Right cardiac atrium (tissue), 5 donors: ENCODE results near the gene TCF7. TPM values are rescaled to one million over a fixed set of nuclear protein-coding genes. Genes with fewer than 3 reads are reported as not detected.

ENCODE experiments used
- ATAC-seq, 2 donors: fragments of 200-7000 bp; cut with Tn5 transposase; one replicate each; pipeline versions ENCODE4 v1.8.0 to v1.9.1; 2020; ENCODE audit warnings: moderate library complexity in 2 of 2, mild to moderate bottlenecking in 1 of 2
- DNase-seq, 3 donors: peaks; one replicate each; pipeline ENCODE4 v3.0.0-alpha.2; 2020
- H3K27ac ChIP-seq: one replicate; pipeline ENCODE4 v1.5.1; 2013; ENCODE audit warnings: mild to moderate bottlenecking, low read length, control low read depth, moderate library complexity
- H3K27me3 ChIP-seq: one replicate; pipeline ENCODE4 v1.6.1; 2013; ENCODE audit not compliant: control insufficient read depth, insufficient read depth
- H3K4me1 ChIP-seq: one replicate; pipeline ENCODE4 v1.6.1; 2013; ENCODE audit warnings: low read length; ENCODE audit not compliant: control insufficient read depth, insufficient read depth
- H3K4me3 ChIP-seq: one replicate; pipeline ENCODE4 v1.5.1; 2013; ENCODE audit warnings: low read length, control low read depth
- H3K9me3 ChIP-seq: one replicate; pipeline ENCODE4 v1.6.1; 2013; ENCODE audit warnings: low read length; ENCODE audit not compliant: control insufficient read depth
- WGBS: extraction: QIAGEN DNeasy Blood & Tissue Kit; methylation state at CpG from one replicate; pipeline ENCODE4 v1.1.7; 2013; 5-methylcytosine and 5-hydroxymethylcytosine counted together
- intact Hi-C, 4 donors: fragments of 100-400 bp; cut with DNase I; formaldehyde crosslinking; loops; one replicate each; pipeline versions ENCODE4 v1.11.0 to v1.14.0; 2022 to 2023
- polyA plus RNA-seq: library from polyadenylated mRNA; stranded (reverse); fragments of 200-250 nt; gene quantifications from one replicate; pipeline ENCODE4 v1.2.3, GENCODE V29; 2013
- total RNA-seq, 4 donors: library from RNA; stranded (reverse); fragmentation: NEBNext Ultra II Directional; extraction: Animal tissue kit (Norgen Biotek cat#: 25700); gene quantifications; one replicate each; pipeline ENCODE4 v1.2.1, GENCODE V29; 2021
- donor health status: healthy with polysubstance abuse.
- donor health status: DM: no; HTN: yes; CAD: no.
- donor health status: DM: no; HTN: no; CAD: no.
- donor health status: DM: no; HTN: yes; CAD: no; lungs with severe emphysema.
- donor health status: DM: yes; HTN: yes; CAD: no.

Gene TCF7
- total and polyA plus RNA-seq, 5 donors = 1.3 to 4.4 (median 3.7) TPM

DNA sequence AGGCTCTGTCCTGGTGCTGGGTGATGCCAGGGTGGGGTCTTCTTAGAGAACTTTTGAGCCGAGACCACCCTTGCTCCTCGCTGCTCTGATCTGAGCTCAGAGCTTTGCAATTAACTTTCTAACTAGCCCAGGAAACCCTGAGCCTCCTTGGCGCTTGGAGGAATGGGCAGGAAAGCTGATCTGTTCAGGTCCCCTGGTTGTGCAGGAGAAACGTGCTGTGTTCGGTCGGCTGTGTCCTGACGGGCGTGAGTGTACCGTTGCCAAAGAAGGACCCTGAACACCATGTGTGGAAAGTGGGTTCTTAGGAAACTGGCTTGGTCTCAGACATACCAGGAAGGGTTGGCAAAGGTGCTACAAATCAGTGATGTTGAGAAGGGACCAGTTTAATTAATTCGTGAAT lies 1.8 kb downstream of the TCF7 start:
- intact Hi-C loops = no loop called here
- Histone ChIP-seq H3K9me3 (no peaks in the 10 kb centered on the region), H3K27ac (no peak overlapping the region), H3K27me3 (no peaks in the 10 kb centered on the region), H3K4me1 (peaks cover 5% of the 10 kb centered on the region), H3K4me3 (no peak overlapping the region)
- DNase-seq (peak in 1 of 3 donors; percentile 53), ATAC-seq (no peak)
- WGBS = 85% methylated on average over 10 of the region's 10 CpGs

DNA sequence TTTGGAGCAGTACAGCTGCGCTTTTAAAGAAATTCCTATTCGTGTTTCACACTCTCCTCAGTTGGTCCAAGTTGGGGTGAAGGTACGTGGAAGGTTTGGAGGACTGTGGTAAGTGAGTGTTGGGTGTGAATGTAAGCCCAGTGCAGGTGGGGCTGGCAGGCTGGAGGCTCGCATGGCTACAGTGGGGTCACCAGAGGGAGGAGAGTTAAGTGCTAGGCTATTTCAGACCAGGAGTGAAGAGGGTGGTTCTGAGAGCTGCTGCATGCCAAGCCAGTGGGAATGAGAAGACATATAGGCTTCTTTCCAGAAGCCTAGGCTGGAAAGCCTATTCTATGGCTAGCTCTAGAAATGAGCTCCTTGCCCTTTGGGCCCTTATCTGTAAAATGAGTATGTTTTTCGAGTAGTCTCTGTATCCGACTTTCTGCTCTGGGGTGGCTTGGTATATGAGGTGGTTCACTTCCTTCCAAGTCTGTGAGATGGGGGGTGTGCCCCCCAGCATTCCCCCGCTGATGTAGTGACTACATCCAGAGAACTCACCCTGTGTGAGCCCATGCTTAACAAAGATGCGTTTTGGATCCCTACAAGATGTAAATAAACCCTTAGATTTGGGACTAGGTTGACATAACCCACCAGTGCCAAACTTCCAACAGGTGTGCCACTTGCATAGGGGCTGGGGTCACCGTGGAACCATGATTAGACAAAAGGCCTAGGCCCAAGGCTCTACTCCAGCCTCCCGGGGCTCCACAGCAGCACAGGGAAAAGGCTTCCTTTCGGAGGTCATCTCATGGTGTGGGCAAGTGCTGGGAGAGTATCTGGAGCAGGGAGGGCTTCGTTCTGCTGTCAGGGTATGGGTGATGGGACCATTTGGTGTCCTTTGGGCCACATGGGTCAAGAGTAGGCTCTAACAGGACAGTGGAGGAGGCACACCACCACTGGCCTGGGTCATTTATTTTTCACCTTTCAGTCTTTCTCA lies 2.6 kb downstream of the TCF7 start:
- WGBS = 90% methylated on average over 12 of the region's 12 CpGs
- Histone ChIP-seq H3K4me3 (no peak overlapping the region), H3K9me3 (no peaks in the 10 kb centered on the region), H3K27ac (no peak overlapping the region), H3K27me3 (no peaks in the 10 kb centered on the region), H3K4me1 (peaks cover 5% of the 10 kb centered on the region)
- DNase-seq (peak in 1 of 3 donors; percentile 25), ATAC-seq (no peak)
- intact Hi-C loops = no loop called here

DNA sequence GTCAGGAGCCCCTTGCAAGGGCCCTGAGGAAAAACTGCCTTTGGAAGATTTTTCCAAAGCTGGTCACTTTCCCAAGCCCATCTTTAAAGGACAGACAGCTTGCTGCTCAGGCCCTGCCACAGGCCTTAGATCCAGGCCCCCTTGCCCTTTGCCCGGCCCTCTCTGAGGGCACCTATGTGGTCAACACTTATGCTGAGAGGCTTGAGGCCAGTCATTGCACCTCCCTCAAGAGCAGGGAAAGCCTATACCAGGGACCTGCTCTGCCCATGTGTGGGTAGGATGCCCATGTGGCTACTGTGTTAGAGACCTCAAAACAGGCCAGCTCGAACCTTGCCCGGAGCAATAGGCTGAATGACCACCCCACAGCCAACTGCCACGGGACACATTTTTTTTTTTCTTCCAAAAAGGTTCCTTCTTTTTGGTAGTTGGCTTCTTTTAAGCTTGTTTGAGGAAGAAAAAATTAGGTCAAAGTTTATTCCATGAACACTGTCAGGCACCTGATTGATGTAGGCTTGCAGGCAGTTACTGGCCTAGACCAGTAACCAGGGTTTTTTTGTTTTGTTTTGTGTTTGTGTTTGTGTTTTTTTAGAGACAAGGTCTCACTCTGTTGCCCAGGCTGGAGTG lies 3.8 kb downstream of the TCF7 start:
- 91% methylated on average over 4 of the region's 4 CpGs for whole genome bisulfite sequencing
- H3K27ac ChIP-seq = no peak overlapping the region

DNA sequence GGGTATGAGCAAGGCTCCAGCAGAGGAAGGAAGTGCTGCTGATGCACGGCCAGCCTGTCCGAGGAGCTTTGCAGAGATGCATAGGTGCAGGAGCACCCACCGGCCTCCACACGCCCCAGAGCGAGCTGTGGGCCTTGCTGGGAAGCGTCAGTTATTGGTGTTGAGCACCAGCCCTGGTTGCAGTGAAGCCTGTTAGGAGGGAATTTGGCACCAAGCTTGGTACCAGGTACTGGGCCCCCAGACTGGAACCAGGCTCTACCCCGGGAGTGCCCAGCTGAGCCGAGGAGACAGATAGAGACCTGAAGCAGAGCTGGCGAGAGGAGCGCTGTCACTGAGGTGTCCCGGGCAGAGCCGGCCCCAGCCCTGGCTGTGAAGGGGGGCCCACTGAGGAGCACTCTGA lies 5.2 kb downstream of the TCF7 start:
- H3K4me1 ChIP-seq = no peaks in the 10 kb centered on the region
- 77% methylated on average over 12 of the region's 12 CpGs for WGBS
- ATAC-seq (no peak), DNase-seq (no peak)
- intact Hi-C loops = no loop called here
- H3K4me3 ChIP-seq = no peak overlapping the region
- no peaks in the 10 kb centered on the region for H3K27me3 ChIP-seq
- H3K27ac ChIP-seq = no peak overlapping the region
- H3K9me3 ChIP-seq = no peaks in the 10 kb centered on the region

More for the DNA sequence above, 3.8 kb downstream of the TCF7 start:
- ATAC-seq = no peak
- DNase-seq = peak in 1 of 3 donors; percentile 10
- H3K9me3 ChIP-seq = no peaks in the 10 kb centered on the region
- peaks cover 5% of the 10 kb centered on the region for H3K4me1 ChIP-seq
- no peak overlapping the region for H3K4me3 ChIP-seq
- intact Hi-C loops = no loop called here
- H3K27me3 ChIP-seq = no peaks in the 10 kb centered on the region

DNA sequence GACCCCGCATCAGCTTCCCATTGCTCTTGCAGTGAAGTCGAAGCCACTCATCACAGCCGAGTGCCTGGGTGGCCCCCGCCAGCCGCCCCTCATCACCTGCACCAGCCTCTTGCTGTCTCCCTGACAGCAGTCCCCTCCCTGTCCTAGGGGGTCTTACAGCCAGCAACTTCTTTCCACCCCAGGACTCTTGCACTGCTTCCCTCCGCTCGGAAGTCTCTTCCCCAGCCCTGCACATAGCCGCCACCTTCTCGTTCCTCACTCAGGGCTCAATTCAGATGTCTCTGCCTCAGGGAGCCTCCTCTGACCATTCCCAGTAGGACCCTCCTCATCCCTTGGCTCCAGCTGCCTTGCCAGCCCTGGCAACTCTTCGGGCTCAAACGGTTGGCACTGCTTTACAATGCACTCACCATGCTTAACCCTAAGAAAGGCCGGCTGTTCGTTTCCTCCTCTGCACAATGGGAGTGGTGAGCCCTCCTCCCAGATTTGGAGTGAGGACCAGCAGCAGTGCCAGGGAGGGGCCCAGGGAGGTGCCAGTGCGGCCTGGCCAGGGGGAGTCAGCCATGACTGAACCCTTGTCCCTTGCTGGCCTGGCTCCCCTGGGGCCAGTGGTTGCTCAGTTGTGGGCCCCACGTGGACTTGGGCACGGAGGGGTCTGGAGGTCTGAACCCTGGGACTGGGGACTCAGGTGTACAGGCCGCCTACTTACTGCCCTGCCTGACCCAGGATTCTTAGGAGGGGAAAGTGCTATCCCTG lies 6.1 kb downstream of the TCF7 start:
- Histone ChIP-seq H3K4me1 (peaks cover 4% of the 10 kb centered on the region), H3K9me3 (no peaks in the 10 kb centered on the region), H3K4me3 (no peak overlapping the region), H3K27me3 (no peaks in the 10 kb centered on the region), H3K27ac (no peak overlapping the region)
- DNase-seq (no peak), ATAC-seq (no peak)
- WGBS = 92% methylated on average over 17 of the region's 17 CpGs
- intact Hi-C loops = no loop called here

DNA sequence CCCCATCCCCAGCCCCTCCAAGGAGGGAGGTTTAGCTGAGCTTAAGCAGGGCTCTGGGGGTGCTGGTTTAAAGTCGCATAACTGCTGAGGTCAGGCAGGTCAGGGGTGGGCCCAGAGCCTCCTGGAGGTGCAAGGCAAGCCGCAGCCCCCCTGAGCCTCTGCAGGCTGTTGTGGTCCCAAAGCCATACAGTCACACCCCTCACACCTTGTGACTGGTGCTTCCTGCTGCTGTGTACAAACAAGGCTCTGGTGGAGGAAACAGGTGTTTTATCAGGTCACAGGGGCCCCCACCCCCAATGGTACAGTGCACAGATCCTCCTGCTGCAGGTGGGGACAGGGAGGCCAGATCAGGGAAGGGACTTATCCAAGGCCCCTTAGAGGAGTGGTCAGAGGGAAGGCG lies 8.0 kb downstream of the TCF7 start:
- ATAC-seq = no peak
- WGBS = 73% methylated on average over 3 of the region's 3 CpGs

DNA sequence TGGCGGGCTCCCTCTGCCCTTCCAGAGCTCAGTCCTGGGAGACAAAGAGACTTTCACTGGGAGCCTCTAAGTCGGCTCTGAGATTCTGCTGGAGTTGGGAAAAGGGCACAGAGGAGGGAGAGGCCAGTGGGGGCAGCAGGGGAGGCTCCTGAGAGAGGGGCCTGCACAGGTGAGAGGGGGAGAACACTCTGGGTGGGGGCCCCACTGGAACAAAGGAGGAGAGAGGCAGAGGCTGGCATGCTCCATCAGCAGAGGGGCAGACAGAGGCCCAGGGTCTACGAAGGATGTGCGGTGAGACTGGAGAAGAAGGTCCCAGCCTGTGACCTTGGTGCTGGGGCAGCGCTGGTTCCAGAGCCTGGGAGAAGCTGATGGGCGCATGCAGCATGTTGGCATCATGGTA lies 8.9 kb downstream of the TCF7 start:
- no peak overlapping the region for H3K4me3 ChIP-seq
- no peak overlapping the region for H3K27ac ChIP-seq
- DNase-seq (no peak), ATAC-seq (no peak)
- intact Hi-C loops = no loop called here
- no peaks in the 10 kb centered on the region for H3K9me3 ChIP-seq
- 88% methylated on average over 6 of the region's 6 CpGs for WGBS
- peaks cover 9% of the 10 kb centered on the region for H3K4me1 ChIP-seq
- H3K27me3 ChIP-seq = no peaks in the 10 kb centered on the region

More for the DNA sequence above, 8.0 kb downstream of the TCF7 start:
- no peaks in the 10 kb centered on the region for H3K27me3 ChIP-seq
- intact Hi-C loops = no loop called here
- H3K4me1 ChIP-seq = peaks cover 9% of the 10 kb centered on the region
- no peaks in the 10 kb centered on the region for H3K9me3 ChIP-seq
- H3K4me3 ChIP-seq = no peak overlapping the region
- no peak overlapping the region for H3K27ac ChIP-seq
- DNase-seq = no peak

DNA sequence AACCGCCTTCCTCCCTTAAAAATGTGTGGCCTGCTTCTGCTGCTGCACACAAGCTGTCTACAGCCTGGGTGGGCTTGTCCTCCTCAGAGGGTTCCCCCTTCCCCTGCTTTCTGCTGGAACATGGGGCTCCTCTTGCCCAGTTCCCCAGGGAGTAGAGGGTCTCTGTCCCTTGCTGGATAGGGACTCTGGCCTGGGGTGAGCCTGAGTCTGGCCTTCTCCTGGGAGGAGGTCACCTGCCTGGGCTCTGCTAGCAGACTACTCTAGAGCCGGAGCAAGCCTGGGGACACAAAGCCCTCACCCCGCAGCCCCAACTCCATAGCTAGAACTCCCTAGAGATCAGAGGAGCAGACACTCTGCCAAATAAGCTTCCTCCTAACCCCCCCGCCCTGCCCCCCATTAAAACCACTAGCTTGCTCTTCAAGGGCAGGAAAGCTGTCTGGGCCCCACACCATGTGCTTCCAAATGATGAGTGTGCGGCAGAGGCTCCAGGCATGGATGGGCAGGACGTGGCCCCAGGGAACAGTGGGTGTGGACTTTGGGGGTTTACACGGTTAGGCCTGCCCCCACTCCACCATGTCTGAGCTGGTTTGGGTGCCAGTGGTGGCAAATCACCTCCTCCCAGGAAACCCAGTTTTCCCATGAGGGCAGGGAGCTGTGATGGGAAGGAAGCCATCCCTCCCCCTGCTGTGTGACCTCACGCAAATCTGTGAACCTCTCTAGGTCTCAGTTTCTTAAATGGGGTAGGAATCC lies 10.0 kb downstream of the TCF7 start:
- WGBS = 86% methylated on average over 8 of the region's 8 CpGs
- H3K27me3 ChIP-seq = no peaks in the 10 kb centered on the region
- peak in 1 of 3 donors; percentile 42 for DNase-seq
- H3K27ac ChIP-seq = no peak overlapping the region
- intact Hi-C loops = no loop called here
- no peak overlapping the region for H3K4me3 ChIP-seq
- no peaks in the 10 kb centered on the region for H3K9me3 ChIP-seq
- peaks cover 9% of the 10 kb centered on the region for H3K4me1 ChIP-seq
- ATAC-seq = no peak

DNA sequence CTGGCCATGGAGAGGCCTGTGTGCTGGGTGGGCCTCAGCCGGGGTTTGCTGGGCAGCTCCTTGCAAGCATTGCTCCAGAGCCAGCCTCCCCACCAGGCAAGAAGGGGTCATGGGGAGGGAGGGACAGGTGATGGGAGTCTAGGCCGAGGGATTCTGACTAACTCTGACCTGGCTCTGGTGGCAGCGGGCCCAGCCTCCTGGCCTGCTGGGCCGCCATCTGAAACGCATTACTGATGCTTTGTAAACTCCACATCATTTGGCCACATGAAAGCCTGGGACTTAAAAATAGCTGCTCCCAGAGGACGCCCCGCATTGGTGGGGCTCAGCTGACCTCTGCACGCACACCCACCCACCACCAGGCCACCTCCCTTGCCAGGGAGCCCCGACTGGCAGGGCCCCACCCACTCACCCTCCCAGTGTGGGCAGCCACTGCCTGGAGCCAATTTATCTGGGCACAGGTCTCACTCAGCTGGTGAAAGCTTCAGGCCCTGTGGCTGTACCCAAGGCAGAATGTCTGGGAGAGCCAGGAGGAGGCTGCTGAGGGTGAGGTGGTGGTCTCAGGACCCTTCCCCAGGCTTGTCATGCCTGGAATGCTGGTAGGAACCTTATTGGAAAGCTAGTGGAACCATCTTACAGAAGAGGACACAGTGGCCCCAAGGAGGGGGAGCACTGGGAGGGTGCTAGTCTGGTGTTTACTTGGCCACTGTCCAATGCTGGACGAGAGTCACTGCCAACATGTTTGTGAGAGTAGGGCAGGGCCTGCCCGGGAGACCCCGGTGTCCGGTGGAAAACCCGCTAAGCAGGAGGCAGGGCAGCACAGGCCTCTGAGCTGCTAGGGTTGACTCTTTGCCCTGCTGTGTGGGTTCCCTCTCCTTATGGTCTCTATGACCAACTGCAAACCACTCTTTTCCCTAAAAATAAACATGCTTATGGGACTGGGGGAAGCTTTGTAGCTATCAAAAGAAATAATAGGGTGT lies 10.8 kb downstream of the TCF7 start:
- Histone ChIP-seq H3K4me1 (peaks cover 9% of the 10 kb centered on the region), H3K27ac (peak overlapping the region; percentile 16)

More for the DNA sequence above, 10.8 kb downstream of the TCF7 start:
- peak in 2 of 3 donors; percentile 70 to 81 for DNase-seq
- intact Hi-C loops = no loop called here
- Histone ChIP-seq H3K9me3 (no peaks in the 10 kb centered on the region), H3K4me3 (no peak overlapping the region), H3K27me3 (no peaks in the 10 kb centered on the region)
- ATAC-seq = peak; percentile 42 to 49
- WGBS = 35% methylated on average over 14 of the region's 14 CpGs
